GM12873 (cell line): ENCODE data around the gene RPP38.

Experiments
- TF ChIP-seq, protein P1 (sequence below): IDR thresholded peaks from 2 replicates; pipeline ENCODE4 v1.5.1; 2012; ENCODE audit warnings: low read depth, mild to moderate bottlenecking, moderate library complexity, low read length, control low read depth; ENCODE audit not compliant: insufficient read depth; ENCODE audit errors: missing control alignments

RPP38 gene

DNA sequence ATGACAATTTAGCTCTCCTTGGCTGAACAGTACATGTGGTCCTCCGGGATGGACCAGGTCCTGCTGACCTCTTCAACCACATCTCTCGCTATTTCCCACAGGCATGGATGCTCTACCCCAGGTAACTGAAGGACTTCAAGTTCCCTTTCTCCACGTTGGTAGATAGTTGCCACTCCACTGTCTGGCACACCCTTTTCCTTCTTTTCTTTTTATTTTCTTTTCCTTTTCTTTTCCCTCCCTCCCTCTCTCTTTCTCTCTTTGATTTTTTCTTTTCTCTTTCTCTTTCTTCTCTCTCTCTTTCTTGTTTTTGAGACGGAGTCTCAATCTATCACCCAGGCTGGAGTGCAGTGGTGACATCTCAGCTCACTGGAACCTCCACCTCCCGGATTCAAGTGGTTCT is 5.7 kb upstream of the RPP38 start:
- TF ChIP-seq, protein P1, sequence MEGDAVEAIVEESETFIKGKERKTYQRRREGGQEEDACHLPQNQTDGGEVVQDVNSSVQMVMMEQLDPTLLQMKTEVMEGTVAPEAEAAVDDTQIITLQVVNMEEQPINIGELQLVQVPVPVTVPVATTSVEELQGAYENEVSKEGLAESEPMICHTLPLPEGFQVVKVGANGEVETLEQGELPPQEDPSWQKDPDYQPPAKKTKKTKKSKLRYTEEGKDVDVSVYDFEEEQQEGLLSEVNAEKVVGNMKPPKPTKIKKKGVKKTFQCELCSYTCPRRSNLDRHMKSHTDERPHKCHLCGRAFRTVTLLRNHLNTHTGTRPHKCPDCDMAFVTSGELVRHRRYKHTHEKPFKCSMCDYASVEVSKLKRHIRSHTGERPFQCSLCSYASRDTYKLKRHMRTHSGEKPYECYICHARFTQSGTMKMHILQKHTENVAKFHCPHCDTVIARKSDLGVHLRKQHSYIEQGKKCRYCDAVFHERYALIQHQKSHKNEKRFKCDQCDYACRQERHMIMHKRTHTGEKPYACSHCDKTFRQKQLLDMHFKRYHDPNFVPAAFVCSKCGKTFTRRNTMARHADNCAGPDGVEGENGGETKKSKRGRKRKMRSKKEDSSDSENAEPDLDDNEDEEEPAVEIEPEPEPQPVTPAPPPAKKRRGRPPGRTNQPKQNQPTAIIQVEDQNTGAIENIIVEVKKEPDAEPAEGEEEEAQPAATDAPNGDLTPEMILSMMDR = no peak

DNA sequence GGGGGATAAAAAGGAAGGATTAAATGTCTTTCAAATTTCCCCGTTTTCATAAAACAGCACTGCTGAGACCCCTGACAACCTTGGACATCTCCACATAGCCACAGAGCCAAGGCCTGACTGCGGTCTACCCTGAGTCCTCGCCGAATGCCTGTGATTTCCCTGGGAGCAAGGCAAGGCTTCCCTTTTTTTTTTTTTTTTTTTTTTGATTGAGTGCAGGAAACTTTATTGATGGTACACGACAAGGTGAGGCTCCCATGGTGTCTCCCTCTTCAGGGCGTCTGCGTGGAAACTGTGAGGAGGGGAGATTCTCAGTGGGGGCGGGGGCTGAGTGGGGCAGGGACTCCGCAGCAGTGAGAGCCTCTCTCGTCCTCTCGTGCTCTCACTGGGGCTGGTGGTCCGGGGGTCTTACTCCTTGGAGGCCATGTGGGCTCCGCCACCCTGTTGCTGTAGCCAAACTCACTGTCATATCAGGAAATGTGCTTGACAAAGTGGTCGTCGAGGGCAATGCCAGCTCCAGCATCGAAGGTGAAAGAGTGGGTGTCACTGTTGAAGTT is 4.2 kb upstream of the RPP38 start:
- TF ChIP-seq, protein P1 = no peak

DNA sequence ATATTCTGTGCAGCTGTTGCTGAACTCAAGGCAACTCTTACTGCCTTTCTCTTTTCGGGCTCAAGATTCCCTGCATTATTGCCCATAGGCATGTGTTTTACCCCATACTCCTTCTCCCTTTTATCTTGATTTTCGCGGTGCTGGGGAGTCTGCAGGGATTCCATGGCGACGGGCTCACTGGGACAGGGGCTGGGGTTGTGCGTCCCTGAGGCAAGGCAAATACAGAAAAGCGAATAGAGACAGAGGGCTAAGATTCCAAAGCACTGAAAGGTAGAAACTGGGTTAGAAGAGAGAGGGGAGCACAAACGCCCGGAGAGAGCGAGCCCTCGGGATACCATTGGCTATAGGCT is 519 bp upstream of the RPP38 start:
- TF ChIP-seq, protein P1 = no peak

DNA sequence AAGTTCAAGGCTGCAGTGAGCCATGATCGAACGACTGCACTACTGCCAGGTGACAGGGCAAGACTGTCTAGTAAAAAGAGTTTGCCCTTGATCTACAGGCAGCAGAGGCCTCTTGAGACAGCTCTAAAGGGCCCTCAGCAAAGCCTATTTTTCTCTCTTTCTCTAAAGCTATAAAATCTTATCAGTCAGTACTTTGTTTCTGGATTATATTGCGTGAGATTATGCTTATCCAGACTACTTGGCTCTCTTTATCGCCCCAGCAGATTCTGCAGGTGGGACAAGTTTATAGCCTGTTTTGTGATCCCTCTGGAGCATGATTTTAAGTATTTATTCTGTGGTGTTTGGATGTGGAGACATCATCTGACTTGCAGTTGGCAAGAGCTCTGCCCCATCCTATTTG is 2.7 kb downstream of the RPP38 start:
- TF ChIP-seq, protein P1 = no peak

DNA sequence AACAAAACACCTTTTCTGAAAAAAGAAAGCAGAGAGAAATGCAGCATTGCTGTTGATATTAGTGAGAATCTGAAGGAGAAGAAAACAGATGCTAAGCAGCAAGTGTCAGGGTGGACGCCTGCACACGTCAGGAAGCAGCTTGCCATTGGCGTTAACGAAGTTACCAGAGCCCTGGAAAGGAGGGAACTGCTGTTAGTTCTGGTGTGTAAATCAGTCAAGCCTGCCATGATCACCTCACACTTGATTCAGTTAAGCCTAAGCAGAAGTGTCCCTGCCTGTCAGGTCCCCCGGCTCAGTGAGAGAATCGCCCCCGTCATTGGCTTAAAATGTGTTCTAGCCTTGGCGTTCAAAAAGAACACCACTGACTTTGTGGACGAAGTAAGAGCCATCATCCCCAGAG is 6.4 kb downstream of the RPP38 start:
- TF ChIP-seq, protein P1 = no peak

DNA sequence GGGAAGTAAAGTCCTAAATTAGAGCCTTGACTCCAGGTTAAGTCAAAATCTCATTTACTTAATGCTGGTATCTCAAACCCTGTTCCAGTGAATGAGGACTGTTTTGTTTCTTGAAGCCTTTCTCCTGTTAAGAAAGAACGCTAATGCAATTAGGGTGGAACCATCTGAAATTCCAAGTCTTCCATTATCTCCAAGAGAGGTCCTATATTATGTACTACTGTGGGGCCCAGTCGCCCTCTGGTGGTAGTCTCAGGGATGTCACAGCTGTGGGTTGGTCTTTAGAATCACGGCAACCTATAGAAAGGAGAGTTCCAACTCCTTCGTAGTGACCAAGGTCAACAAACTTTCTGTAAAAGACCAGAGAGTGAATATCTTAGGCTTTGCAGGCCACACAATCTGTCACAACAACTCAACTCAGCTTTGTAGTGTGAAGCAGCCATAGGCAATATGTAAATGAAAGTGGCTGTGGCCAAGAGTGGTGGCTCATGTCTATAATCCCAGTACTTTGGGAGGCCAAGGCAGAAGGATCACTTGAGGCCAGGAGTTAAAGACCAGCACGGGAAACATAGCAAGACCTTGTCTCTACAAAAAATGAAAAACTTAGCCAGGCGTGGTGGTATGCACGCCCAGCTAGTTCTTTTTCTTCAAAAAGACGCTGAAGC is 9.3 kb downstream of the RPP38 start:
- TF ChIP-seq, protein P1 = peak; percentile 91

DNA sequence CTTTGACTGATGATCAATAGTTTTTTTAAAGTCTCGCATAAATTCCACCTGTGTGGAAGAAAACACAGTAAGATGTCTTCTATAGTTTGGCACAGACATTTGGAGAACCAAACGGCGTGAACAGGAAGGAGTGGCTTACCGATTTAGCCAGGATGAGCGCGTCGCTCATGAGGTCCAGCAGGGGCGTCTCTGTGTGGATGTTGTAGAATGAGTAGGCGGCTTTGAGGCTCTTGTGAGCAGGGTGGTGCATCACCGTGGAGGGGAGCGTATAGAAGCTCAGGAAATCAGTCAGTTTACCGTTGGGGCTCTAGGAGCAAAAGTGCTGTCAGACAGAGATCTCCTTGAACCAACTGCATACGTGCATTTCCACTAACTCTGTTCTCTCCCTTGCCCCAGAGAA is 15.5 kb downstream of the RPP38 start:
- TF ChIP-seq, protein P1 = no peak
